Fibroblast of skin of left biceps (primary cell): ENCODE results near the gene INTS1.

Experiments
- DNase-seq, 2 experiments: peaks; one replicate each; pipeline ENCODE4 v3.0.0-alpha.2; 2013; ENCODE audit warnings: low read depth in 2 of 2

Gene INTS1

DNA sequence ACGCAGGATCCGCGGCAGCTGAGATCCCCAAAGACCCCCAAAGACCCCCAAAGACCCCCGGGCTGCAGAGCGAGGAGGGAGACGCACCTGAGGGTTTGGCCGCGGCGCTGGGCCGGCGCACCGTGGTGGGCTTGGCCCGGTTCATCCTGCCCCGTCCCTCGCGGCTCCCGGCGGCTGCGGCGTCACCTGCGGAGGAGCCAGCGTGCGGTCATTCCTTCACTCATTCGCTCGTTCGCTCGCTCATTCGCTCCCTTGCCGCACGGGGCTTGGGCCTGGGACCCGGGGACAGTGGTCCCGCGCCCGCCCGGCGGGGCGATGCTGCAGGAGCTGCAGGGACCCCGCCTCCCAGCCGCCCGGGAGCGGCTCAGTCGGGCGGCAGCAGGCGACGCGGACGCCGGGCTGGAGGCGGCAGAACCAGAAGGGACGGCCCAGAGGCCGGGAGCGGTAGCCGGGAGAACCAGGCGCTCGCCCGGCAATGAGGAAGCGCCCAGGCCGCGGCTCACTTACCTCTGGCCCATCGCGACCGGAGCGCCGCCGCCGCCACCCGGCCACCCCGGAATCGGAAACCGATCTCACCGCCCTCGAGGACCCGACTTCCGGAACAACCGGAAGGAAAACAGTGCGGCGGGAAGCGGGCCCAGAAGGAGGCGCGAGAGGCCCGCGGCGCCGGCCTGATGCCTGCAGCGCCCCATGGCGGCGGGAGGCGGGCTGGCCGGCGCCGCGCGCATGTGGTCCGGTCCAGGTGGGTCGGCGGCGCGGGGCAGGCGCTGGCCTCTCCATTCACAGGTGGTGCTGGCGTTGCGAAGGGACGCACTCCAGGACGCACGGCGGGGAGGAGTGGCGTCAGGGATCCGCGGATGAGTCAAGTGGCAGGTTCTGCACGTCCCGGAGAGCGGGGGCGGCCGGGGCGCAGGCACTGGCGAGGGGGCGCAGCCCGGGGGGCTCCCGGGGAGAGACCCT lies at the start of gene INTS1:
TSS of gene INTS1 (minus strand) at position 574 of the 960 bp plus-strand sequence. CDS start at position 145, 429 bp downstream.
- peak; percentile 61 to 68 for DNase-seq

DNA sequence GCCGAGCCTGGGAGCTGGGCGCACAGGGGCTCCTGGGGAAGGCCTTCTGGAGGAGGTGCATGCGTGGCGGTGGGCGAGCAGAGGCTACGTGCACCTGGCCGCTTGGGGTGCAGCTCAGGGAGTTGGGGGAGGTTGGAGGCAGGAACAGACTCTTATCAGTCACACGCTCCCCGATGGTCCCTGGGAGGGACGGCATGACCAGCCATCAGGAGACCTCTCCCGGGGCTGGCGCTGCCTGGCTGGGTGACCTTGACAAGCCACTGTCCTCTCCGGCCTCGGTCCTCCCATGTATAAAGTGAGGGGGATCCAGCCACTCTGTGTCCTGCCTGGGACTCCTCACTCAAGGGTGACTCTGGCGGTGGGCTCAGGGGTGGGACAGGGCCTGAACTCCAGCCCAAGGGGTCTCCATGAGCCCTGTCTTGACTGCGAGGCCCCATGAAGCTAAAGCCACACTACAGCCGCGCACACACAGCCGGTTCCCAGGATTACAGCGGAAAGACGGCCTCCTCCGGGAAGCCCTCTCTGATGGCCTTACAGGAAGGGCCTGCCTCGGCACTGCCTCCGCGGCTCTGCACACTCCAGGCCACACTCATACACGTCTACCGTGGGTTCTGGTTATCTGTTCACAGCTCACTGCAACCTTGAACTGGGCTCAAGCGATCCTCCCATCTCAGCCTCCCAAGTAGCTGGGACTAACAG lies 49.5 kb upstream of the INTS1 start:
- no peak for DNase-seq

GRCh38 chr7:1552200-1552599 lies 48.0 kb upstream of the INTS1 start:
- DNase-seq: no peak

GRCh38 chr7:1550846-1551155 lies 46.6 kb upstream of the INTS1 start:
- no peak for DNase-seq

DNA sequence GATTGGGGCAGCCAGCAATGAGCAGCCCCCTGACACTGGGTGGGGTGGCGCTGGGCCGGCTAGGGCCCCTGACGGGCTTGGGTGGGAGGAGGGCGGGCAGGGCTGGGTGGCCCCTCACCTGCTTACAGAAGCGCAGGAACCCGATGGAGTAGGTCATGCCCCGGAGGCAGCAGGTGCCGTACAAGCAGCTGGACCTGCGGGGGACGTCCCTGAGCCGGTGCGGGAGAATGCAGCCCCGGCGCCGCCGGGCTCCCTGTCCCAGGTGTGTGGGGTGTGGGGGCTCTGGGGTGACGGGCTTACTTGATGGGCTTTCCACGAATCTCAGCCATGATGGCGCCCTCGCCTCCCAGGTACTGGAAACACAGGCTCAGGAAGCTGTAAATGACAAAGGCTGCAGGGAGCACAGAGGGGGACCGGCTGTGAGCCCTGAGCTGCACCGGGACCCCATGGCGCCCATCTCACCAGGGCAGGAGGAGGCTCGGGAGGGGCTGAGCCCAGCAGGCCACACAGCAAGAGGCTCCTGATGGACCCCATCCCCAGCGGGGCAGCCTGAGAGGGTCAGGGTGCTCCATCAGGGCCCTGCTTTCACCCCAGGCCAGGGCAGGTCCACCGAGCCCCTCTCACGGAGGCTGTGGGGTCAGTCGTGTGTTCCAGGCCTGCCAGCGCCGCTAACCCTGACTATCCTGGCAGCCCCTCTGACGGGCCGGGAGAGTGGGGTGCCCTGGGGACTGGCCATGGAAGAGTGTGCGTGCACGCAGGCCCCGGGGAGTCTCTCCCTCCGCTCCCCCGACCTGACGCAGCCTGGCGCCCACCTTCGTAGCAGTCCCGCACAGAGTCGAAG lies 46.0 kb upstream of the INTS1 start:
- DNase-seq: no peak

GRCh38 chr7:1549357-1550004 lies 45.3 kb upstream of the INTS1 start:
- no peak for DNase-seq

DNA sequence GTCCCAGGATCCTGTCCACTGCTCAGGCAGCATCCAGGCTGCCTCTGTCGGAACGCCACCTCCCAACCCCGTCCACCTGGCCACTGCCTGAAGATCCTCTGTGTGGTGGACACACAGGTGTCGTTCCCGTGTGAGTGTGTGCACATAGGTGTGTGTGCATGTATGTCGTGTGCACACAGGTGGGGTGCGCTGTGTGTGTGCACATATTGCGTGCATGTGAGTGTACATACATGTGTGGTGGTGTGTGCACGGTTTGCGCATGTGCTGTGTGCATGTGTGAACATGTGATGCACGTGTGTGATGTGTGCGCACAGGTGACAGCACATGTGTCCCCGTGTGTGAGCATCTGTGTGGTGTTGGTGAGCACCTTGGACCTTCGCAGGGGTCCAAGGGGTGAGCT lies 44.8 kb upstream of the INTS1 start:
- no peak for DNase-seq

- DNase-seq: no peak
These were observed 44.2 kb upstream of the INTS1 start for GRCh38 chr7:1548438-1548831.

- DNase-seq: no peak
These were observed 43.7 kb upstream of the INTS1 start for GRCh38 chr7:1547777-1548437.

GRCh38 chr7:1546909-1547776 lies 43.0 kb upstream of the INTS1 start:
- DNase-seq: no peak

- DNase-seq: no peak
These were observed 42.2 kb upstream of the INTS1 start for GRCh38 chr7:1546274-1546908.

DNA sequence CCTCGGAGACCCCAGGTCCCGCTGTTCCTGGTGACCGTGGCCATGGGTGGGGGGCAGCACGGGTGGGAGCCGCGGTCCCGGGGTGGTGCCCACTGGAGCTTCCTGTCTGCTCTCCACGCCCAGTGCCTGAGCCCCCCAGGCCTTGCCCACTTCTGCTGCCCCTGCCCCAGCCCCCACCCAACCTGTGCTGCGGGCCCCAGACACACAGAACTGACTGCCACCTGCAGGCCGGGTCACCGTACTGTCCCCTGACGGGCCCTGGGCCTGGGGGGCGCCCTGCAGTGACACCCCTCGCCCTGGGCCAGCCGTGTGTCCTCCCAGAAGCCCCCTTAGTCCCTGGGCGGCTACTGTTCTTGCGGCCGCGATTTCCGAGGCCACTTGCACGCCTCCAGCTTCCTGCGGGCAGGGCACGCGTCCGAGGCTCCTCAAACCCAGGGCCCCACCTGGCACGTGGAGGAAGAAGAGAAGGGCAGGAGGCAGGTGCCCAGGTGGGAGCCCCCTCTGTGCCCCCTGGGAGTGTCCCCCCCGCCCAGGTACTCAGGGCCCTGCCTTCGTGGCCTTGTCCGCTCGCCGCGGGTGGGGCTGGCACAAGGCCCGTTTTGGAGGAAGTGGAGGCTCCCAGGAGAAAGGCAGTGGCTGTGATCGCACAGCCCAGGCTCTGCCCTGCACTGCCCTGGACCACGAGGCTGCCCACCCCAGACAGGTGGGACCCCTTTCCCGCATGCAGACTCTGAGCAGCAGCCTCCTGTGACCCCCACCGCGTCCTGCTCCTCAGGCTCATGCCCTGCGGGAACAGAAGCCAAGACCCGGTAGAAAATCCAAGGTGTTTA lies 41.4 kb upstream of the INTS1 start:
- DNase-seq: no peak

DNA sequence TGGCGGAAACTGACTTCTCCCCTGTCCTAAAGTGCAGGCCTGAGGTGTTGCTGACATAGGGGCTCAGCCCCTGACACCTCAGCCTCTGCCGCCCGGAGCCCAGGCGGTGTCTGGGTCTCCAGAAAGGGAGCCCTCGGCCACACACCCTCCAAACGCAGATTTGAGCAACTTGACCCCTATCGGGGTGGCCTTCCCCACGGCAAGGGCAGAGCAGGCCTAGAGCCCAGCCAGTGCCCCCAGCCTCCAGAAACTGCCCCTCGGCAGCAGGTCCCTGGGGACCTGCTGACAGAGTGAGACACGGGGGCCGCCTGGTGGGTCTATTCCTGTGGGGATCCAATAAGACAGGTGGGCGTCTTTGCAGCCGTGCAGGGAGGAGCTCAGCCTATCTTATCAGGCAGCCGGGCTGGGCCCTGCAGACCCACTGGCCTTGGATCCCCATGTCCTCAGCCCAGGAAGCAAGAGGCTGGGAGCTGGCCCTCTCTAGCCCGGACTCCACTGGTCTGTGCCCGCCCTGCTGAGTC lies 40.8 kb upstream of the INTS1 start:
- no peak for DNase-seq

GRCh38 chr7:1544178-1544895 lies 40.1 kb upstream of the INTS1 start:
- DNase-seq: no peak

GRCh38 chr7:1543826-1544177 lies 39.6 kb upstream of the INTS1 start:
- no peak for DNase-seq

GRCh38 chr7:1542841-1543747 lies 38.9 kb upstream of the INTS1 start:
- DNase-seq: no peak

- no peak for DNase-seq
These were observed 38.1 kb upstream of the INTS1 start for GRCh38 chr7:1542329-1542728.
